GM12801 (cell line): ENCODE results near the gene BTBD1.

Experiments
- TF ChIP-seq, protein P1 (sequence below): IDR thresholded peaks from one replicate; pipeline ENCODE4 v1.5.1; 2011; ENCODE audit warnings: control low read depth; ENCODE audit not compliant: insufficient read length; ENCODE audit errors: extremely low read depth

BTBD1 gene

DNA sequence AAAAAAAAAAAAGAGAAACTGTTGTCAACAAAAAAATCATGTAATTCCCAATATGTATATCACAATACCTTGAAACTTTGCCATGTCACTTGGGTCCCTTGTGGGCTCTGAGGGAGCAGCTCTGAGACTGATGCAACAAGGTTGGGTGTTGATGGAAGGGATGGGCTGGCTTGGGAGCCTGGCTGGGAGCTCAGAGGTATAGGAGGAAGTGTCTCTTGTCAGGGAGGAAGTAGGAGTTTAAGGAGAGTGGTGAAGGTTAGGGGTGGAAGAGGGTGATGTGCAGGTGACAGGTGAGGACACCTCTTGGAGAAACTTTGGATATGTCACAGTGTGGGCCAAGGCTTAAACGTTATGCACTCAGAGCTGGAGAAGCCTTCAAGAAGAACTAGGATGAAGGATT, 38.4 kb upstream of the BTBD1 start:
- TF ChIP-seq, protein P1, sequence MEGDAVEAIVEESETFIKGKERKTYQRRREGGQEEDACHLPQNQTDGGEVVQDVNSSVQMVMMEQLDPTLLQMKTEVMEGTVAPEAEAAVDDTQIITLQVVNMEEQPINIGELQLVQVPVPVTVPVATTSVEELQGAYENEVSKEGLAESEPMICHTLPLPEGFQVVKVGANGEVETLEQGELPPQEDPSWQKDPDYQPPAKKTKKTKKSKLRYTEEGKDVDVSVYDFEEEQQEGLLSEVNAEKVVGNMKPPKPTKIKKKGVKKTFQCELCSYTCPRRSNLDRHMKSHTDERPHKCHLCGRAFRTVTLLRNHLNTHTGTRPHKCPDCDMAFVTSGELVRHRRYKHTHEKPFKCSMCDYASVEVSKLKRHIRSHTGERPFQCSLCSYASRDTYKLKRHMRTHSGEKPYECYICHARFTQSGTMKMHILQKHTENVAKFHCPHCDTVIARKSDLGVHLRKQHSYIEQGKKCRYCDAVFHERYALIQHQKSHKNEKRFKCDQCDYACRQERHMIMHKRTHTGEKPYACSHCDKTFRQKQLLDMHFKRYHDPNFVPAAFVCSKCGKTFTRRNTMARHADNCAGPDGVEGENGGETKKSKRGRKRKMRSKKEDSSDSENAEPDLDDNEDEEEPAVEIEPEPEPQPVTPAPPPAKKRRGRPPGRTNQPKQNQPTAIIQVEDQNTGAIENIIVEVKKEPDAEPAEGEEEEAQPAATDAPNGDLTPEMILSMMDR, result no peak

DNA sequence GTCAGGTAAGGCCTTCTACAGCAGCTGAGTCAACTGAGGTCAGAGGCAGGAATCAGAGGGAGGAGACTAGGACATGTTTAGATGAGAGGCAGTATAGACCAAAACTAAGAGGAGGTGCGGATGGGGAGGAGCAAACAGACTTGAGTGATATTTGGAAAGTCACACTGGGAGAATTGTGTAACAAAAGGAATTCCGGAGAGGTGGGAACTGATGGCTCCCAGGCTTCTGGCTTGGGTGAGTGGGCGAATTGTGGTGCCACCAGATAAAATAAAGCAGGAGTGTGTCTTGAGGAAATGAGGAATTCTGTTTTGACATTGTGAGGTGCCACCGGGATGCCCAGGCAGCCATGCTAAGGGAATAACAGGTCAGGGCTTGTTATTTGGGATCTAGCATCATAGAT, 37.1 kb upstream of the BTBD1 start:
- TF ChIP-seq, protein P1, result no peak

DNA sequence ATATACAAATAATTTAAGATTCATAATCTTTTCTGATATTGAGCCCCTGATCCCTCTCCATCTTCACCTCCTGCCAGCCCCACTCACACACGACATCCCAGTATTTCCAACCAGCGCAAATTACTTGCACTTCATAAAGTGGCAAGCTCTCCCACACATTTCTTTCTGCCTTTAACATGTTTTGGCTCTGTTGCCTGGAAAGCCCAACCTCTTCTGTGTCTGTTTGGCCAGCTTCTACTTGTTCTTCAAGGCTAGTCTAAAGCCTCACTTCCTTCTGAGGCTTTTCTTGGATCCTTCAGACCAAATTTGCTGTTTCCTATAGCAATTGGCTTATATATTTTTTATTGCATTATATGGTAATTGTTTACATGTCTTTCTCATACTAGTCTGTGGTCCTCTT, 35.3 kb upstream of the BTBD1 start:
- TF ChIP-seq, protein P1, result no peak

DNA sequence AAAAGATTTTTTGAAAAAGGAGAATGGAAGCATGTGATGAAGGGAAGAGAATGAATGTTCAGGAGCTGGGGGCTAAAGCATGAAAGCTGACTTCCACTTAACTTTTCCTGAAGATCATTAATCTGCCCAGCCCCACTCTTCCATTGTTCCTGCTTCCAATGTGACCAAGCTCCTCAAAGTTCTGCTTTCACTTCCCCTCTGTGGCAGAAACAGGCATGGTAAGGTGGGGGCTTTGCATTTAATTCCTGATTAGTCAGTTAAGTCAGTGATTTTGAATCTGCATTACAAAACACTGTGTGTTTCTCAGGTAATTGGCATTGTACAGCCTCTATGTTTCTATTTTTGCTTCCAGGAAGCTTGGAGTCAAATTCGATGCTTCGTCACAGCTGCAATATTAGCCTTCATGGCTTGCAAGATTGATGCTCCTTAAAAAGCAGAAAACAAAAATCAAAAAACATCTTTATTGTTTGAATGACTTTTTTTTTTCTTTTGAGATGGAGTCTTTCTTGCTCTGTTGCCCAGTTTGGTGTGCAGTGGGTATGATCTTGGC, 33.1 kb upstream of the BTBD1 start:
- TF ChIP-seq, protein P1, result no peak

DNA sequence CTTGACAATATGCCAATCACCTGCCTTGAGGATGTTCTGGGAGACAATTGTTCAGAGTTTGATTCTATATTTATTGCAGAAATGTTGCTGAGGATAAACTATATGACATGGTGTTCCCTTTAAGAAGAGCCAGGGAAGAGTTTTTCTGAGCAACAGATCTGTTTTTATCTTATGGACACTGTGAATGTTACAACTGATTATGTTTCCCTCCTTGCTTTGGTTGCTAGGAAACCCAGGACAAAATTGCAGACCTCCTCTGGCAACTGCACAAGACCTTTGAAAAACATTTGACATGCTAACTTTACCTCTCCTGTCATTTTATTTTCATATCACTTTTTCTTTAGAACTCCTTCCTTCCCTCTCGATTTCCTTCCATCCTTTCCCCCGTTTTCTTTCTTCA, 32.2 kb upstream of the BTBD1 start:
- TF ChIP-seq, protein P1, result no peak

DNA sequence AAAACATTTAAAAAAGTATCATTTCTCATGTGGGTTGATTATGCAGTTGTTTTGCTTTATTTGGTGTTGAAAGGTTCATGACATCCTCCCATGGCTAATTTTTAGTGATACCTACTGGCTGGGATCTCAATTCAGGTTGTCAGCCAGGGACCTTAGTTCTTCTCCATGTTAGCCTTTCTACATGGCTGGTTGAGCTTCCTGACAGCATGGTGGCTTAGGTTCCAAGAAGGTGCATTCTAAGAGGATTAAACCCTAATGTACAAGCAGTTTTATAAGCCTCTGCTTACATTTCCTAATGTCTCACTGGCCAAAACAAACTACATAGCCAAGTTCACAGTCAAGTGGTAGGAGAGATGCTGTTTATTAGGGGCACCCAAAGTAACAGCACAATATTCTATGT, 31.0 kb upstream of the BTBD1 start:
- TF ChIP-seq, protein P1, result no peak

DNA sequence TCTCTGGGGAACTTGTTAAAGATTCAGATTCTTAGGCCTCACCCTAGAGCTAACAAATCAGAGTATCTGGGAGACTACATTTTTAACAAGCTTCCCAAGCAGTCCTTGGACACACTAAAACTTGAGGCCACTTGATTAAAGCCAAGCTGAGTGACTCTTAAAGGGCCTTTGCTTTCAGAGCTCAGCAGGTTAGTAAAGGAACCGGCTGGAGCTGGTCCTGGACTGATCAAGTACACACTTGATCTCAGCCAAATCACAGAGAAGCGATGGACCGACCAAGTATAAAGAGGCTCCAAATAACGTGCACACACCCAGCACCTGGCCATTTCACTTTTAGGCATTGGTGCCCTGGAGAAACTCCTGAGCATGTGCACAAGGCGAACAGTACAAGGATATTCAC, 27.5 kb upstream of the BTBD1 start:
- TF ChIP-seq, protein P1, result no peak
